Measurements from ENCODE around the gene CIAO3. TPM values are rescaled to one million over a fixed set of nuclear protein-coding genes. Genes with fewer than 3 reads are reported as not detected.
"Not testable (repeated sequence)": the region's sequence is repeated elsewhere in the genome, so short reads cannot be mapped to it uniquely, and the experiment has no call there.

The CIAO3 gene
- total RNA-seq, 1 donor from 2014 or later: 46.8 TPM

DNA sequence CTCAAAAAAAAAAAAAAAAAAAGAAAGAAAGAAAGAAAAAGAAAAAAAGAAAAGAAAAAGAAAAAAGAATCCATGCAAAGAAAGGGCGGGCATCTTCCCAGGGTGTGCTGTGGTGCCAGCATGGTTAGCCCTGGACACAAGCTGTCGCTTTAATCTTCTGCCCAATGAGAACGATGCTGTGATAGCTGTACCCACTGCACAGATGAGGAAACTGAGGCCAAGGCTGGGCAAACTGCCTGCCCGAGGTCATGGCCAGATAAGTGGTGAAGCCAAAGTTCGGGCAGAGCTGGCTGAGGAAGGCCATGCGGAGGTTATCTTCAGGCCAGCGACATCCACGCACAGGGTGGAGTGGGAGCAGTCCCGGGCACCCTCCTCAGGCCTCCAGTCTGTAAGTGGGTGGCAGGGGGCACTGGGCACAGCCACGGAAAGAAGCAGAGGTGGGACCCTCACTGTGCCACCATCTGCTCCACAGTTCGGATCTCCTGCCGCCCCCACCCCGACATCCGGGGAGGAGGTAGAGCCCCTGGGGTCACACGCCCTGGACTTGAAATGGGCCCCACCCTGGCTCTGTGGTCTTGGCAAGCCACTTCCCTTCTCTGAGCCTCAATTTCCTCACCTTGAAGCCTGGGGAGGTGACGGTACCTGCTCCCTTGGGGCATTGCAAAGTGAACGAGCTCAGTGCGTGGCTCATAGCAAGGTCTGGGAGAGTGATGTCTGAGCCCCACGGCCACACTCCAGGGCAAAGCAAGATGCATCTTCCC, 41.7 kb downstream of the CIAO3 start:
- intact Hi-C loops (cut with micrococcal nuclease): no loop called here

DNA sequence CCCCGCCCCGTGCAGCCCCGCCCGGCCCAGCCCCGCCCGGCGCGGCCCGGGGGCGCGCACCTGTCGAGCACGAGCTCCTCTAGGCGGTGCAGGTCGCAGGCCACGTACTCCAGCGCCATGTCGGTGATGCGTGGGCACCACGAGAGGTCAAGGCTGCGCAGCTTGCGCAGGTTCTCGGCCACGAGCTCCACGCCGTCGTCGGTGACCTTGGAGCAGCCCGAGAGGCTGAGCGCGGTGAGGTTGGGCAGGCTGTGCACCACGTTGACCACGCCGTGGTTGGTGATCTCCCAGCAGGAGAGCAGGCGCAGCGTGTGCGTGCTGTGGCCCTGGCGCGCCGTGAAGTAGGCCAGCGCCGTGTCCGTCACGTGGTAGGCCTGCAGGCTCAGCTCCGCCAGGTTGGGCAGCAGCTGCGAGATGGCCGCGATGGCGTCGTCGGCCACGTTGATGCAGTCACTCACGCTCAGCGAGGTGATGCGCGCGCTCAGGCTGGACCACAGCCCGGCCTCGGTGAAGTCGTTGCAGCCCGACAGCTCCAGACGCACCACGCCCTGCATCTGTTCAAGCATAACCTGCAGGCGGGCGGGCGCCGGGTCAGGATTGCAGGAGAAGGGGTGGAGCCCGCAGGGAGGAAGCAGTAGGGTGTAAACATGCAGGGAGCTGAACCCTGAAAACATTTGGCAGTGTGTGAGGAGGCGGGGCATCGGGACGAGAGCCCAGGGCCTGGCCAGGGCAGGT, 45.3 kb downstream of the CIAO3 start:
- intact Hi-C loops (cut with micrococcal nuclease): loop anchor here (1.0 kb wide), 1 partner anchor 11 kb away; the partner anchor contains the start of gene JMJD8

DNA sequence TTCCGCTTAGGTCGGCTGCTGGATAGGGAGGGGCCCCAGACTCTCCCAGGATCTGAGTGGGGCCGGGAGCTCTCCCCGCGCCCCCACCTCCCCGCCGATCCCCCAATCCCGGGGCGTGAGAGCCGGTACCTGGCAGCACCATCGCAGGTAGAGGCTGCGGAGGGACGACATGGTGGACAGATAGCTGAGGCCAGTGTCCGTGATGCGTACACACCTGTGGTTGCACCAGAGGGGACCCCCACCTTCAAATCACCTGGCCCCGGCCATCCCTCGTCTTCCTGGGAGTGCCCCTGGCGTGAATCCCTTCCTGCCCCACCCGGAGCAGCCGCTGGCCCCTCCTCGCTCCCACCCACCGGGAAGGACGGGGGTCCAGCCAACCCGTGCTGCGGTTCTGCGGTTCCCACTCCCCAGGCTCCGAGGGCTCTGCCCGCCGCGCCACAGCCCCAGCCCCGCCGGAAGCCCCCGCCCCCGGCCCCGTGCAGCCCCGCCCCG, 45.9 kb downstream of the CIAO3 start:
- intact Hi-C loops (cut with micrococcal nuclease): loop anchor here (1.0 kb wide), 1 partner anchor 11 kb away; the partner anchor contains the start of gene JMJD8

DNA sequence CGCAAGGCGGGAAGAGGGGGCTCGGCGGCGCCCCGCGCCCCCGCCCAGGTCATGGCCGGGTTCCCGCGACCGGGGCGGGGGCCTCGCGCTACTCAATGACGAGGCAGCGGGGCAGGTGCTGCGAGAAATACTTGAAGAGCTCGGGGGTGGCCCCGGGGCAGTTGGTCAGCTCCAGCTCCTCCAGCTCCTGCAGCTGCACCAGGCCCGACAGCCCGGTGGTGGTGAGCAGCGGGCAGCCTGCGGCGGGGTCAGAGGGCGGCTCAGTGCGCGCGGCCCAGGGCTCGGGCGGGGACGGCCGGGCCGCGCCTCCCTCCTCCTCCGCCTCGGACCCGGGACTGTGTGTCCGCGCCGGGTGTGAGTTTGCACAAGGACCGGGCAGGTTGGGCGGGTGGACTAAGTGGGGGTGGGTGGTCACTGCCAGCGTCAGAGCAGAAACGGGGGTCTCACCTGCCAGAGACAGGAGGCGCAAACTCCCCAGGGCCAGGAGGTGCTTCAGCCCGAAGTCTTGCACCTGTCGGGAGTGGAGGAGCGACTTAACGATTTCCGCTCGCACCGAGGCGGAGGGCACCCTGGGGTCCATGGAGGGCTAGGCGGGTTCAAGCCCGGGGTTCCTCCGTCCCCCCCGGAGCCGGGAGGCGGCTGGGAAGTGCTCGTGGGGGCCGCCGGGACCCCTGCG, 46.5 kb downstream of the CIAO3 start:
- intact Hi-C loops (cut with micrococcal nuclease): no loop called here

DNA sequence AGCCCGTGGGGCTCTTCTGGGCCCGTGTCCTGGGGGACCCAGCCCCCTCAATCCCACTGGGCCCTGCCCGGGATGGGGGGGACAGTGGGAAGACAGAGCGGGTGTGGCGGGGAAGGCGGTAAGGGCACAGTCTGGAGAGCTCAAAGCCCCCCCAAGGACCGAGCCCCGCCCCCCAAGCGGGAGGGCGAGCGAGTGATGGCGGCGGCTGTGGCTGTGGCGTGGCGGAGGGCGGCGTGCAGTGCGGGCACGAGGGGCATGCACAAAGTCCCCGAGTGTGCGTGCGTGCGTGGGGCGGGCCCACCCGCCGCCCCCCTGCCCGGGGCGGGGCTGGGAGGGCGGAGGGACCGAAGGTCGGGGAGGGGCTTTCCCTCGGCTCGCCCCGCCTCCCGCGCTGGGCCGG, 47.0 kb downstream of the CIAO3 start:
- intact Hi-C loops (cut with micrococcal nuclease): no loop called here

DNA sequence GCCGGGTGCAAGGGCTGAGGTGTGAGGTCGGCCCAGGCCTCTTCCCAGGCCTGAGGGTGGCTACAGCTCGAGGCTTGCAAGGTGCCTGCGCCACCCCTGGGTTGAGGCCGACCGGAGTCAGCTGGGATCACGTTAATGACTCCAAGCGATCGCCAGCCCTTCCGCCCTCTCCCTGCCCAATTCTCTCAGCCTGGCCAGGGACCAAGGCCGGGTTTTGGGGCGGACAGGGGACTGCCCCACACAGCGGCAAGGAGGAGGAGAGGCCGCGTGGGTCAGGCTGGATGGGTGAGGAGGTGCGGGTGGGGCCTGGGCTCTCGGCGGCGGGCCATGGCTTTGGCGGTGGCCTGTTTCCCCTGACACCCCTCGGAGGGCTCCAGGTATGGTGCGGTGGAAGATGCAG, 47.4 kb downstream of the CIAO3 start:
- intact Hi-C loops (cut with micrococcal nuclease): no loop called here

DNA sequence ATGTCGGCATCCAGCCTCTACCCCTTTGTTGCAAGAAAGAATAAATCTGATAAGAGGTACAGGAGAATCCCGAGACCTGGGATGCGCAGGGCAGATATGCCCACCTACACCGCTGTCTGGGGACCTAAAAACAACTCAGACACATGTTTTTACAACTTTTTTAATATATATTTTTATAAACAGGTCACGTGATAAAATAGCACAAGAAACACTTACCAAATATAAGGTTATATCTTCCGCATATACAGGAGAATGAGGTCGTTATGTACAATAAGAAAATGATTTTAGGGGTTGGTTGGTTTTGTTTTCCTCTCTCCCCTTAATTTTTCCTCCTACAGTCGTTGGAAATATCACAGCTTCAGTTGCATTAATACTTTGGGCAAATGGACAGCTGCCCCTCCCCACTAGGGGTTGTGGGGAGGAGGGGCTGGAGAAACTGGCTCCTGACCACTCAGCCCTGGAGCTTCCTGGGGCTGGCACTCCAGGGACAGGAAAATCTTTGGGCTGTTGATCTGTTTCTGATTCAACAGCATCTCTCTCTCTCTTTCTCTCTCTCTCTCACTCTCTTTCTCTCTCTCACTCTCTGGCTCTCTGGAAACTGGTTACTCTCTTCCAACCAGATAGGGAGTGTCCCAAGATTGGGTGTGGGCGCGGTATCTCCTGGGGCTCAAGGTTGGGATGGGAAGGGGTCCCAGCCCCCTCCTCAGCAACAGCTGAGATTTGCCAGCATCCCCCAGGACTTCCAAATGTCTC, 48.3 kb downstream of the CIAO3 start:
- intact Hi-C loops (cut with micrococcal nuclease): no loop called here

DNA sequence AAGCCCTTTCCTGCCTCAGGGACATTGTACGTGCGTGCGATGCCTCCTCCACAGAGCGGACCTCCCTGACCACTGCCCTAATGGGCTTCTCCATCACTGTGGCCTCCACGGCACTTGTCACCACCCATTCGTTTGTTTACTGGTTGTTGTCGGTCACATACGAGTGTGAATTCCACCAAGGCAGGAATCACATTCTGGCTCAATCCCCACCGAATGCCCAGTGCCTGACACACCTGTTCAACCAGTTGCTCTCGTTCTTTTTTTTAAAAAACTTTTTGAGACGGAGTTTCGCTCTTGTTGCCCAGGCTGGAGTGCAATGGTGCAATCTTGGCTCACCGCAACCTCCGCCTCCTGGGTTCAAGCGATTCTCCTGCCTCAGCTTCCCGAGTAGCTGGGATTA, 49.6 kb downstream of the CIAO3 start:
- intact Hi-C loops (cut with micrococcal nuclease): not testable (repeated sequence)

DNA sequence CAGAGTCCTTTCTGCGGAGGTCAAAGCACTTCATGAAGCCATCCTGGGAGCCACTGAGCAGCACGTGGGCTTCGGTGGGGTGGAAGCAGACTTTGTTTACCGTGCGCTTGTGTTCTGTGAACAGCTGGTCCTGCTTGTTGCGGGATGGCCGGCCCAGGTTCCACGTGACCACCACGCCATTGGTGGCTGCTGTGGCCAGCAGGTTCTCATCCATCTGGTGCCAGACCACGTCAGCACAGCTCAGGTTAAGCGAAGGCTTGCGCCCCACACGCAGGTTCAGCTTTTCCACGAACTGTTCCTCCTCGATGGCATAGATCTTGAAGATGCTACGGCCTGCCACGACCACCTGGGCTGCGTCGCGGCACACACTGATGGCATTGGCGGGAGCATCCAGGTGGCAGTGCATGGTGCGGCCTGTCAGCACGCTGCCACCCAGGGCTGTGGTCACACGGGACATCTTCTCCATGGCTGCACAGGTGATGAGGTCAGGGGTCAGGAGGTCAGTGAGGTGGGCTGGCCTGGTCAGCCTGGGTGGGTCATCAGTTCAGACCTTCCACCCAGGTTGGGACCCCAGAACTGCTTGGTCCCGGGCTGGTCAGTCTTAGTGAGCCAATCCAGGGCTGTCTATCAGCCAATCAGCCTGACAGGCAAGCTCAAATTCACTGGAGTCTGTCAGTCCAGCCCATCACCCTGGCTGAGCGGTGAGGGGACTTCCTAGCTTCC, 51.5 kb downstream of the CIAO3 start:
- intact Hi-C loops (cut with micrococcal nuclease): no loop called here

DNA sequence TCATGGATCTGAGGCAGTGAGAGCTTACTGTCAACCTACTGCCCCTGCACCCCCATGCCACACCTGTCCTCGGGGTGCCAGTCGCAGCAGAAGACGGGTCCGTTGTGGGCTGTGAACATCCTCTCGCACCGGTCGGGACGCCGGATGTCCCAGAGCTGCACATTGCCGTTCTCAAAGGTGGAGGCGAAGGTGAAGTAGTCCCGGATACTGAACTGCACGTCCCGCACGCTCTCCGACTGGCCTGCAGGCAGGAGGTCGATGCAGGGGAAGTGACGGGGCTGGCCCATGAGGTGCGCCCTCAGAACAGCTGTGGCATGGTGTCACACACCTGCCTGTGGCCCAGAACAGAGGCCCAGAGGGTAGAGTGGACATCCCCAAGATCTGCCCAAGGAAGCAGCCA, 53.3 kb downstream of the CIAO3 start:
- intact Hi-C loops (cut with micrococcal nuclease): no loop called here

DNA sequence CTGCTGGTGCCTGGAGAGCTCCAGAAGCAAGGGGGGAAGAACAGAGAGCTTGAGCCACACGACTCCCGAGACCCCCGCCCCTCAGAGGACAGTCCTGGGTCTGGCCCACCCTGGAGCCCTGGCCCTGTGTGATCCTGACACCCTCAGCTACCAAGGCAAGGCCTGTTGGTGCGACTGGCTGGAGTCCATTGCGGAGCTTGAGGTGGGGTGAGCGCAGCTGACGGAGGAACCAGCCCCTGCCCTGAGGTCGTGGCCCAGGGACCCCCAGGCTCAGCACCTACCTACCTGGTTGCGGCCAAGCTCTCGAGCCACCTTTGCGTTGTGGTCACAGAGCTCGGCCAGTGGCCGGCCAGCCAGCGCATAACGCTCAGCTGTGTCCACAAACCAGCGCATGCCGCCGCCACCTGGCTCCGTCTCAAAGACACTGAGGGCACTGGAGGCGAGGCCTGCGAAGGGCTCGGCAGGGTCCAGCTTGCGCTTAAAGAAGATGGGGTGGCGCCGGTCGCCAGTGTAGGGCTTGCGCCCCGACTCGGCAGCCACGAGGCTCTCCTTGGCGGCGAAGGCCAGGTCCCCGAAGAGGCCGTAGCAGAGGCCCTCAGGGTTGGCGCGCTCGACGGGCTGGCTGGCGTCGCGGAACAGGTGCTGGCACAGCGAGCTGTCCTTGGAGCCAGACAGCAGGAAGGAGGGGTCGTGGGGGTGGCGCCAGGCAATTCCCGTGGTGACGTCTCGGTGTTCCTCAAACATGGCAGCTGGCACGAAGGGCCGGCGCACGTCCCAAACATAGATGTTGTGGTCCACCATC, 54.1 kb downstream of the CIAO3 start:
- intact Hi-C loops (cut with micrococcal nuclease): no loop called here

DNA sequence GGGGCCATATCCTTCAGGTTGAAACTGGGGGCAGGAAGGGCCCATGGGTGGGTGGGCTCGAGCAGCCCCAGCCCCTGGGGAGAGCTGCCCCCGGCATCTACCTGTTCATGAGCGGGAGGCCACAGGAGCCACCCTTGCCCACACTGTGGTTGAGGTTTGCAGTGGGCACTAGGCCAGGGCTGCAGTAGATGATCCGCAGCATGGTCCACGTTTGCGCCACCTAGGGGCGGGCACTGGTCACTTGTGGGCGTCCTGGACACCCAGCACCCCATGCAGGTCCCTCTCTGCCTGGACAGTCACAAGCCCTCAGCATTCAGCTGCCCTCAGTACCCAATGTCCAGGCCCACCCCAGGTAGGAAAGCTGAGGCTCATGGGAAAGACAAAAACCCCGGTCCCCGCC, 54.8 kb downstream of the CIAO3 start:
- intact Hi-C loops (cut with micrococcal nuclease): loop anchor here (2.0 kb wide), 1 partner anchor 97 kb away; no protein-coding TSS in a partner anchor

DNA sequence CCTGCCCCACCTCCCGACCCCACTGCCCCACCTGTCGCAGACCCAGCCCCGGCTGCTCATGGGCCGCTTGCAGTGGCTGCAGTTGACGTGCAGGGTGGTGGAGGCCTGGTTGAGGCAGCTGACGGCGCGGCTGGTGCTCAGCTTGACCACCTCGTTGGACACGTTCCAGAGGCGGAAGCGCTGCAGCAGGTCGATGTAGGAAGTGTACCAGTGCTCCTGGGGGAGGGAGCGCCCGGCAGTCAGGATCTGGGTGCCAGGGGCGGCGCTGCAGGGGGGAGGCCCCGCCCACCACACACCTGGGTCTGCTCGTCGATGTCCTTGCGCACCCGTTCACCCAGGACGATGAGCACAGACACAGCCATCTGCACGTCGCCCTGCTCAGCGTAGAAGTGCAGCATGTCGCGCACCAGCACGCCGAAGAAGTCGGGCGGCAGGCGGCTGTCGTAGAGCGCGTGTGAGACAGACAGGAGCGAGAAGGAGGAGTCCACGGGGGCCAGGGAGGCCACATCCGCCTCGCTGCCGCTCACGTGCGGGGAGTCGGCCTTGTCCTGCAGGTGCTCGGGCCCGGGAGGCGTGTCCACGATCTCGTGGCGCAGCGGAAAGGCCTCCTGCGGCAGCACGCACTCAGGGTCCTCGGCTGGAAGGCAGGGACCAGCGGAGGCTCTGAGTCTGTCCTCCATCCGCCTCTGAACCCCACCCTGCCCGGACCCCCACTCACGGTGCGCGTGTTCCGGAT, 55.7 kb downstream of the CIAO3 start:
- intact Hi-C loops (cut with micrococcal nuclease): loop anchor here (1.0 to 5.0 kb wide), 7 partner anchors 10 to 333 kb away; partner anchors contain the start of genes AXIN1, CAPN15, CCDC78 and HAGHL

DNA sequence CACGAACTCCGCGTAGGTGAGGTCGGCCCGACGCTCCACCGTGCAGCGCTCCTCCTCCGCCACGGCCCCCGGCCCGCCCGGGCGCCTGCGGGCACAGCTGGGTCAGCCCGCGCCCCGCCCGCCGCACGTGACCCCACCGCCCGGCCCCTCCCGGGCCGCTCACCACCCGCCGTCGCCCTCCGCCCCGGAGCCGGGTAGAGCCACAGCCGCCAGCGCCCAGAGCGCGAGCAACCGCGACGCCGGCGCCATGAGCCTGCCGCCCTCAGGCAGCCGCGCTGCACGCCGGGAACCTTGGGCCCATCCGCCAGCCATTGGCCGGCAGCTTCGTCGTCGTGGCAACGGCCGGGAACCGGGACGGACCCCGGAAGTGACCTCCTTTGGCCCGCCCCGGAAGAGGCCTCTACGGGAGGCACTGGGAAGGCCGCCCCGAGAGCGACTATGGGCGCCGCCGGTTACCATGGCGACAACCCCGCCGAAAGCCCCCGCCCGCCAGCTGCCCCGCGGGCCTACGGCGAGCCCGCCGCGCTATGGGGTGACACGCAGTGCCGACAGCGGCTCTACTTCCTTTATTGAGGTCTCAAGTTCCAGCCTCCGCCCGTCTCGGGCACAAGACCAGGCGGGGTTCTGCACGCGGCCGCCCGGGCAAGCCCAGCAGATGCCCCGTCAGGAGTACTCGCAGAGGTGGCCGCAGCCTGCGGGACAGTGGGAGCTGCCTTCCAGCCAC, 56.6 kb downstream of the CIAO3 start, which contains the start of gene JMJD8:
JMJD8 (minus strand) TSS at position 264 of the 724 bp plus-strand sequence; CDS start at position 249, 15 bp downstream.
- intact Hi-C loops (cut with micrococcal nuclease): loop anchor here (1.0 to 5.0 kb wide), 7 partner anchors 11 to 332 kb away; partner anchors contain the start of genes AXIN1, CAPN15, CCDC78 and HAGHL

DNA sequence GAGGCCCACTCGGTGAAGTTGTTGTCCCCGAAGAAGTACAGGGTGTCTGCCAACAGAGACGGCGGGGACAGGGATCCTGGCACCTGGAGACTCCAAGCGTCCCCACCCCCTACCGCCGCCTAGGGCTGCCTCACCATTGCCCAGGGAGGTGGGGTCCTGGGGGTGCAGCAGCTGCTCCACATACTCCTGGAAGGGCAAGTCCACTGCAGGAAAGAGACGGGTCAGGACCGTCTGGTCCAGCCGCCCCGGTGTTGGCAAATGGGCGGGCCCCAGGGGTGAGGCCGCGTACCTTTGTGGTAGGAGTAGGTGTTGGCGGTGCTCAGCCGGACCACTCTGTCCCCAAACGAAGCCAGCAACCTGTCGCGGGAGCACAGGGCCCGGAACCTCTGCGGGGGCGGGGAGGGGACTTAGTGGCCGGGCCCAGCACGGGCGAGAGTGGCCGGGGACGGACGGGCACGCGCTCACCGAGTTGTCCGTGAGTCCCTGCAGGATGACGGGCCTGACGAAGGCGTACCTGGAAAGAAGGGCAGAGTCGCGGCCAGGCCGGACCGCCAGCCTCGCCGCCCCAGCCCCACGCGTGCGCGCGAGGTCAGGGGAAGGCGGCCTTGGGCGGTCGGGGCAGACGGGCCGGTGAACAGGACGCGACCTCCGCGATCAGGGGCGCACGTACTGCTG, 57.3 kb downstream of the CIAO3 start:
- intact Hi-C loops (cut with micrococcal nuclease): loop anchor here (1.0 to 5.0 kb wide), 7 partner anchors 12 to 331 kb away; partner anchors contain the start of genes AXIN1, CAPN15, CCDC78 and HAGHL

DNA sequence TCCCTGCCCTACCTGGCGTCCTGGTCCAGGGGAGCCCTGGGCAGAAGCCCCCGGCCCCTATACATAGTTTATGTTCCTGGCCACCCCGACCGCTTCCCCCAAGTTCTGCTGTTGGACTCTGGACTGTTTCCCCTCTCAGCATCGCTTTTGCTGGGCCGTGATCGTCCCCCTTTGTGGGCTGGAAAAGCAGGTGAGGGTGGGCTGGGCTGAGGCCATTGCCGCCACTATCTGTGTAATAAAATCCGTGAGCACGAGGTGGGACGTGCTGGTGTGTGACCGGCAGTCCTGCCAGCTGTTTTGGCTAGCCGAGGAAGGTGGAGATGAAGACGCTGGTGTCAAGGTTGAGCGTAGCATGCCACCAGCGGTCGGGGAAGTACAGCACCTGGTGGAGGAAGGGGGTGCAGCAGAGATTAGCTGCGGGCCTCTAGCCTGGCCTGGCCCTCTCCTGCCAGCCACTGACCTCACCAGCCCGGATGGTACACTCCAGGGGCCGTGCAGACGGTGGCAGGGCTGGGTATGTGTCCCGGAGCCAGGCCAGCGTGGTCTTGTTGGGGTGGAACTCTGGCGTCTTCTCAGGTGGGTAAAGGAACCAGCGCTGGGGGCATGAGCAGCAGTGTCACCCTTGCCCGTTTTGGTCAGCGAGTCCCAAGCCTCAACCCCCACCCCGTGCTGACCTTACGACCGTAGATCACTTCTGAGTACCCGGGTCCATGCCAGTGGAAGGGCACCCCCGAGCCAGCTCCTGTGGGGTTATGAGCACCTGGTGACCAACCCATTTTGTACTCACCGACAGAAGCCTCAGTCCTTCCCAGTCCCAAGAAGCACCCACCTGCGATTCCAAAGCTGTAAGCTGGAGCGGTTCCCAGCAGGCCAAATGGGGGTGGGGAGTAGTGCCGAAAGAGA, 58.1 kb downstream of the CIAO3 start:
- intact Hi-C loops (cut with micrococcal nuclease): loop anchor here (5.0 kb wide), 1 partner anchor 45 kb away; the partner anchor contains the start of genes CCDC78 and HAGHL

Data from T-helper 1 cell treated with Interleukin-12 subunit alpha and Interleukin-12 subunit beta and Interleukin-4 antibody, amounts not matched to agents 30 ng/mL and 1 ng/mL, for 36 hours (primary cell).